ENCODE results near the gene NTMT2. TPM values are rescaled to one million over a fixed set of nuclear protein-coding genes. Genes with fewer than 3 reads are reported as not detected.

The NTMT2 gene
- total and polyA plus RNA-seq, 2 of the 8 experiments (the other 6 are each of a cell fraction or from before 2014, with no cell fraction given): 0.38 TPM; not detected in 1

DNA sequence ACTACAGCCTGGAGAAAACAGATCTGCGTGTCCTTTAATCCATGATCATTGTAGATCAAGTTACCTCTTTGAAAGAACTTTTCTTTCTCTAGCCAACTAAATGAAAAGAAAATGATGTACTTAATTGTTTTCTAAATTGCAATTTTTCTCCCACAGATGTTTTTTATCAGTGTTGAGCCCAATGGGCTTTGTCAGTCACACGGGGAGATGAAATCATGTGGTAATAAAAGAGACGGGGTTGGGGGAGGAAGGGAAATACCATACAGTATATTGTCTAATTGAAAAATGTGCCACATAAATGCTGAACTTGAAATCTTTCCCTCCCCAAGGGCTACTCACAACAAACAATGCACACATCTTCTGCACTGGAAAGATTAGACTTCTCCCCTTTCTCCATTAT lies 58.4 kb downstream of the NTMT2 start:
- no peak overlapping the region for H3K23ac ChIP-seq (ENCODE audit: insufficient read length)
- no peak overlapping the region for H4K91ac ChIP-seq (replicated peaks; ENCODE audit: insufficient read length, low read length)
- peaks cover 7 to 16% of the 10 kb centered on the region in 2 experiments for H3K9me3 ChIP-seq (ENCODE audit: insufficient read depth in 2 of 2, low read depth in 1 of 2, low read length in 1 of 2)
- no peak overlapping the region for H3K4ac ChIP-seq (replicated peaks; ENCODE audit: insufficient read length, low read depth, low read length)
- H3K14ac ChIP-seq (ENCODE audit: insufficient read length): no peak overlapping the region
- no peaks in the 10 kb centered on the region for H4K20me1 ChIP-seq (replicated peaks in 1 of 2; ENCODE audit: control insufficient read depth in 1 of 2, insufficient read depth in 2 of 2, low read length in 2 of 2)
- no peaks in the 10 kb centered on the region; a peak in 1 of 7 replicates for H3K4me1 ChIP-seq (replicated peaks in 1 of 4; ENCODE audit: control insufficient read depth in 3 of 4, insufficient read depth in 4 of 4, low read length in 3 of 4)
- H3K27ac ChIP-seq (ENCODE audit: low read depth, low read length): no peak overlapping the region
- POLR2A ChIA-PET (ENCODE audit: partially characterized antibody): no interaction called here
- H3K79me1 ChIP-seq (ENCODE audit: low read depth, low read length): no peaks in the 10 kb centered on the region
- H2BK12ac ChIP-seq (ENCODE audit: low read depth, low read length): no peak overlapping the region
- no peak overlapping the region for H4K8ac ChIP-seq (ENCODE audit: extremely low read depth, insufficient read depth, low read length)
- WGBS, 2 experiments (ENCODE audit: extremely low coverage in 1 of 2, insufficient coverage in 1 of 2, insufficient read length in 1 of 2, insufficient replicate concordance in 2 of 2, low coverage in 1 of 2, low lambda C conversion rate in 2 of 2, missing lambda C conversion rate in 1 of 2): 86% methylated on average over 3 of the region's 3 CpGs; no CpG with 5 or more reads in 1 of the 2 experiments
- TF ChIP-seq RXRA (IDR thresholded peaks at IDR 0.05; ENCODE audit: insufficient read depth, low read depth, low read length): no peak
- TF ChIP-seq EGR1 (IDR thresholded peaks at IDR 0.05; ENCODE audit: borderline replicate concordance, low read depth, low read length): no peak
- TF ChIP-seq YY1 (IDR thresholded peaks at IDR 0.05; ENCODE audit: low read depth, low read length): no peak
- TF ChIP-seq EP300 (IDR thresholded peaks at IDR 0.05; ENCODE audit: borderline replicate concordance in 1 of 2, low read depth in 2 of 2, low read length in 2 of 2): no peak
- no peak for TF ChIP-seq CHD1 (IDR thresholded peaks at IDR 0.05; ENCODE audit: low read depth, low read length)
- no peak for TF ChIP-seq RAD21 (IDR thresholded peaks at IDR 0.05 in 1 of 2, conservative IDR thresholded peaks at IDR 0.05 in 1 of 2; ENCODE audit: low read depth in 2 of 2, low read length in 2 of 2)
- no peak for TF ChIP-seq POLR2AphosphoS5 (IDR thresholded peaks at IDR 0.05; ENCODE audit: low read depth, low read length)
- no peak for TF ChIP-seq ASH2L (IDR thresholded peaks at IDR 0.05; ENCODE audit: low read length)
- no peak for TF ChIP-seq SUZ12 (IDR thresholded peaks at IDR 0.05; ENCODE audit: low read length)
- TF ChIP-seq KDM5A (IDR thresholded peaks at IDR 0.05; ENCODE audit: low read length): no peak
- no peak overlapping the region for H2BK20ac ChIP-seq (ENCODE audit: low read length)
- H2AFZ ChIP-seq (ENCODE audit: low read length): no peak overlapping the region
- DNase-seq (ENCODE audit: low read depth in 1 of 2, low spot score in 2 of 2) (no peak), FAIRE-seq (no peak)
- no peak overlapping the region for H4K5ac ChIP-seq (ENCODE audit: insufficient read length, low read depth, low read length)
- CTCF ChIA-PET (ENCODE audit: partially characterized antibody): no interaction called here
- no peak overlapping the region for H2BK120ac ChIP-seq (replicated peaks; ENCODE audit: low read depth, low read length)
- H3K56ac ChIP-seq (replicated peaks; ENCODE audit: insufficient read length, low read depth, low read length): no peak overlapping the region
- H3K18ac ChIP-seq (ENCODE audit: extremely low read depth, low read length): no peak overlapping the region
- H2BK15ac ChIP-seq (ENCODE audit: low read length): no peak overlapping the region
- H3K4me3 ChIP-seq (ENCODE audit: extremely low read depth in 1 of 4, insufficient read depth in 2 of 4, low read depth in 3 of 4, low read length in 4 of 4): no peak overlapping the region
- H3K79me2 ChIP-seq (ENCODE audit: control insufficient read depth in 1 of 2, insufficient read depth in 2 of 2, low read length in 2 of 2): no peaks in the 10 kb centered on the region
- no peak overlapping the region for H3K9ac ChIP-seq (replicated peaks in 1 of 4; ENCODE audit: extremely low read depth in 1 of 4, low read depth in 3 of 4, low read length in 3 of 4)
- no peak overlapping the region for H2BK5ac ChIP-seq (ENCODE audit: low read depth, low read length)
- H3K4me2 ChIP-seq (ENCODE audit: insufficient read depth in 1 of 2, low read depth in 2 of 2, low read length in 2 of 2): no peak overlapping the region
- H3K27me3 ChIP-seq (replicated peaks in 1 of 4; ENCODE audit: control insufficient read depth in 3 of 4, extremely low read depth in 1 of 4, insufficient read depth in 3 of 4, low read length in 3 of 4): no peaks in the 10 kb centered on the region
- H2AK5ac ChIP-seq (ENCODE audit: low read depth, low read length): no peak overlapping the region
- no peaks in the 10 kb centered on the region for H3K23me2 ChIP-seq (ENCODE audit: low read depth, low read length)
- H3K36me3 ChIP-seq (ENCODE audit: control insufficient read depth in 2 of 4, insufficient read depth in 4 of 4, low read length in 3 of 4): no peaks in the 10 kb centered on the region
